GM13976 (cell line): ENCODE results near the gene GRIP1.

Experiments used
- DNase-seq: peaks from one replicate; pipeline ENCODE4 v3.0.0; 2012; ENCODE audit warnings: low spot score
- in situ Hi-C: fragments of 300-500 bp; cut with MboI; formaldehyde crosslinking; loops from one replicate; pipeline ENCODE4 v1.12.0; 2022; ENCODE audit warnings: low sequenced_read_pairs, mixed read lengths, inconsistent platforms; ENCODE audit not compliant: unreplicated experiment
- TF ChIP-seq, protein P1 (sequence below): IDR thresholded peaks from 2 replicates; pipeline ENCODE4 v1.5.1; 2012; ENCODE audit warnings: borderline replicate concordance, mild to moderate bottlenecking; ENCODE audit not compliant: insufficient read depth; ENCODE audit errors: extremely low read depth, missing control alignments, control extremely low read depth

The GRIP1 gene

DNA sequence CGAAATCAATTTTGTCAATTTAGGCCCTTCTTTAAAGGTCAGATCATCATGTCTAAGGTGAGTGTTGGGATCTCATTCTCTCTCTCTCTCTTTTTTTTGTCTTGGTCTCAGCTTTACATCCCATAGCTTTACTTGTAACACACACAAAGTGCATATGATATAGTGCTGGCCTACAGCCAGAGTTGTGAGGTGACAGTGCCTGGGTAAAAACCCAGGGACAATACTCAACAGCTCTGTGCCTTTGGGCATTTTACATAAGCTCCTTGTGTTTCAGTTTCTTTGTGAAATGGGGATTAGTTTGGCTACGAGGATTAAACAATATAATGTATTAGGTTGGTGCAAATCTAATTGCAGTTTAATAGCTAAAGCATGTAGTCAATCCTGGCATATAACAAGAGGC, 40.2 kb downstream of the GRIP1 start:
- in situ Hi-C loops, result no loop called here
- no peak for DNase-seq

DNA sequence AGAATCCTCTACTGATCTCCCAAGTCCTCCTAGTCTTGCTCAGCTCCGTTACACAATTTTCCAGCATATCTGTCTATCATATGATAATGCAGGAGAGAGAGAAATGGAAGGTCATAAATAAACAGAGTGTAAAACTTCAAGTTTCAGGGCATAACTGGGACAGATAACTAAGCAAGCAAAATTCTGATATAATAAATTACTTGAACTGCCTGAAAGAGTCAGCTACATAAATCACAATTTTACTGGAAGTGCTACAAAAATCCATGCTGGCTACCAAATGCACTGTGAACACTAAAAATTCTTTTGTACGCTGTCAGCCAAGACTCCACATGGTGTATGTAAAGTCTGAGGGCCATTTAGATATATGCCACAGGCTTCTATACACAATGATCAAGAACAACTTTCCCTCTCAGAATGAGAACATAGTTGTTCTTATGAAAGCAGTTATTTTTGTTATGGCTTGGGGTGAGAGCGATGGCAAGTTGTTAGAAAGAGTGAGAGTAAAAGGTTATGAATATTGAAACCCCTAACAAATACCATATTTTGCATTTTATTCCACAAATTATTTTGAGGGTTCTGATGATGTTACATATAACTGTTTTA, 41.1 kb downstream of the GRIP1 start:
- TF ChIP-seq, protein P1, sequence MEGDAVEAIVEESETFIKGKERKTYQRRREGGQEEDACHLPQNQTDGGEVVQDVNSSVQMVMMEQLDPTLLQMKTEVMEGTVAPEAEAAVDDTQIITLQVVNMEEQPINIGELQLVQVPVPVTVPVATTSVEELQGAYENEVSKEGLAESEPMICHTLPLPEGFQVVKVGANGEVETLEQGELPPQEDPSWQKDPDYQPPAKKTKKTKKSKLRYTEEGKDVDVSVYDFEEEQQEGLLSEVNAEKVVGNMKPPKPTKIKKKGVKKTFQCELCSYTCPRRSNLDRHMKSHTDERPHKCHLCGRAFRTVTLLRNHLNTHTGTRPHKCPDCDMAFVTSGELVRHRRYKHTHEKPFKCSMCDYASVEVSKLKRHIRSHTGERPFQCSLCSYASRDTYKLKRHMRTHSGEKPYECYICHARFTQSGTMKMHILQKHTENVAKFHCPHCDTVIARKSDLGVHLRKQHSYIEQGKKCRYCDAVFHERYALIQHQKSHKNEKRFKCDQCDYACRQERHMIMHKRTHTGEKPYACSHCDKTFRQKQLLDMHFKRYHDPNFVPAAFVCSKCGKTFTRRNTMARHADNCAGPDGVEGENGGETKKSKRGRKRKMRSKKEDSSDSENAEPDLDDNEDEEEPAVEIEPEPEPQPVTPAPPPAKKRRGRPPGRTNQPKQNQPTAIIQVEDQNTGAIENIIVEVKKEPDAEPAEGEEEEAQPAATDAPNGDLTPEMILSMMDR, result no peak
- no peak for DNase-seq

More for the DNA sequence above, 40.2 kb downstream of the GRIP1 start:
- TF ChIP-seq, protein P1, result no peak

DNA sequence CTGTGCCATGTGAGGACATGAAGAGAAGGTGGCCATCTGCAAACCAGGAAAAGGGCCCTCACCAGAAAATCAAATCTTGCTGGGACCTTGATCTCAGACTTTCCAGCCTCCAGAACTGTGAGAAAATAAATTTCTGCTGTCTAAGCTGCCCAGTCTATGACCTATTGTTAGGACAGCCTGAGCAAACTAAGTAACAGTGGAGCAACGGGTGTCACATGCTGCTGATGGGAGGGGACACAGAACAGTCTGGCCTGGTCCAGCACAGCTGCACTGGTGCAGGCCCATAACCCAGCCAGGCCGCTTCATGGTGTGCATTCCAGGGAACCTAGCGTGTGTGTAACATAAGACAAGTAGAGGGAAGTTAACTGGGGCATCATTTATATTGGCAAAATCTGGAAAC, 42.1 kb downstream of the GRIP1 start:
- in situ Hi-C loops, result no loop called here
- no peak for DNase-seq
- TF ChIP-seq, protein P1, result no peak

More for the DNA sequence above, 41.1 kb downstream of the GRIP1 start:
- in situ Hi-C loops, result no loop called here

DNA sequence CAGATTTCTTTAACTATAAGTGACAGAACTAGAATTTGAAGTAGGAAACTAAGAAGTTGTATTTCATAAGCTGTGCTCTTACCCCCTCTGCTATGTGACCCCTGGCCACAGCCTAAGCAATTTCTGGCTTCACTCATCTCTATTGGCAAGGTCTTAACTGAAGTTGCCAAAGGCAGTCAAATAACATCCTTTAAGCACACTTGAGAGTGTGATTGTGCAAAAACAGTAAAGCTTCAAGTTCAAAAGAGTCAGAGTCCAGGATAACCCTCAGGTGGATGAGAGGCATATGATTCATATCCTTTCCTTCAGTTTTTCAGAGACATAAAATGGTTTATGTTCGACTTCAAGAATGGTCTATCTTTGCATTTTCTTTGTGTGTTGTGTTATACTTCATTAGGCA, 45.2 kb downstream of the GRIP1 start:
- DNase-seq, result no peak
- in situ Hi-C loops, result no loop called here
- TF ChIP-seq, protein P1, result no peak

DNA sequence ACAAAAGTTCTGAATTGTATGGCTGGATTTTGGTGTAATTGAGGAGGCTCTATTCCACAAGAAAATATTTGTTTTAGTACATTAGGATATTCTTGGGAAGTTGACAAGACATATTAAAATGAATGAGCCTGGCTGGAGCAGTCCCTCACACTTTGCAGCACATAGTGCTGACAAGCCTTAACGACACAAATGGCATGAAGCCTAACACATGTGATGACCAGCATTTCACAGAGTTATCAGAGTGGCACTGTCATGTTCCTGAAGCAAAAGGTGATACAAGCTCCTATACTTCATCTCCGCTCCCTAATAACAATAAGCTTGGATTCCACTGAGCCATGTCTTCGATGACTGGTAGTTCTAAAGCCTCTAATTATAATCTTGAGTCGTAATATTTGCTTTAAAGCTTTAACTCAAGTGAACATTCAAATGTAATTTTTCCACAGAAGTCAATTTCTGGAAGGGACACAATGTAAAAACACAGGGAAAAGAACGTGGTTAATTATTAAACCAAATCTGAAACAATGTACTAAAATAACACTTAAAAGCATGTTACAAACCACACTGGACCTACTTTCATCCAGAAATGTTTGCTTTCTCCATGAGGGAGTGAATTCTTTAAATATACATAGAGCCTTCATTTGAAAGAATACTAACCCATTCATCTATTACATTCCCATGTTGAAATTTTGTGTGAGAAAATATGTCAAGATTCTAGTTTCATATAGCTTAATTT, 49.6 kb downstream of the GRIP1 start:
- in situ Hi-C loops, result no loop called here
- TF ChIP-seq, protein P1, result no peak
- no peak for DNase-seq

DNA sequence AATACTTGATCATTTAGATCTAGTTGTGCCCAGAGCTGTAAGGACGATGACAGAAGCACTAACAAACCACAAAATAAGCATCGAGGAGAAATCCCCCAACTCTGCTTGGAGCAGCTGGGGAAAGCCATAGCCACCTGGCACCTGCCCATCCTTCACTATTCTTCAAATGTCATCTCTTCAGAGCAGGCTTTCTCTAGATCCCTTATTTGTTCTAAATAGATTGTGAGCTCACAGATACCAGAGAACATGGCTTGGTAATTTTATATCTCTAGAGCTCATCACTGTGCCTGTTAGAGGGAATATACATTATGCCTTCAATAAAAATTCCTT, 50.9 kb downstream of the GRIP1 start:
- in situ Hi-C loops, result no loop called here
- no peak for DNase-seq

More for the DNA sequence above, 50.9 kb downstream of the GRIP1 start:
- TF ChIP-seq, protein P1, result no peak
